Brain pericyte (primary cell): Measurements from ENCODE around the gene ASPG.
A peak's percentile ranks its signal among the peaks of the same experiment; 100 is the strongest.
"Not testable (repeated sequence)": the region's sequence is repeated elsewhere in the genome, so short reads cannot be mapped to it uniquely, and the experiment has no call there.

Experiments used
- DNase-seq: peaks from one replicate; pipeline ENCODE4 v3.0.0-alpha.2; 2012; ENCODE audit warnings: low read depth, low spot score

Gene ASPG

DNA sequence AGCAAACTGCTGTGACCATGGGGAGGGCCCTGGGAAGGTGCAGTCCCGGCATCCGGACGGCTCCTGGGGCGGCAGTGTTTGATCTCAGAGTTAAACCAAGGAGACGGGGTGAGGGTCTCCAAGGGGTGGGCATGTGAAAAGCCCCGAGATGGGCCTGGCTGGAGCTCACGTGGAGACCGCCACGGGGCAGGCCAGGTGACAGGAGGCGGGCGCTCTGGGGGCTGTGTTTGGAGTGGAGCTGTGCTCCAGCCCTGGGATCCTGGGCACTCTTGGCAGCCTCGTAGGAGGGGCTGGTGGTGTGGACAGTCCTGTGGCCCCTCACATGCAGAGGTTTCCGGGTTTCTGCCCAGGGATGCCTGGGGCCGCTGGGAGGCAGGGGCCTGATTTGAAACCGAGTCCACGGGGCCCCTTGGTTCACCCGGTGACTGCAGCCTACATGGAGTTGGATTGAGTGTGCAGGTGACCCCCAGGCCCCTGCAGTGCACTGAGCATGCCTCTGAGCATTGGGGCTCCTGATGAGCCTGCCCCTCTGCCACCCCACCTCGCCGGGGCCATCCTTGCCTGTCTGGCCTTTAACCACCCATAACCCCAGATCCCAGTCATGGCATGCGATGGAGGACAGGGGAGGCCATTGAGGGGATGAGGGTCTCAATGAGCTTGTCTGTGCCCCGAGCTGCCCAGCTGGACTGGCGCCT lies 61.3 kb downstream of the ASPG start:
- DNase-seq: no peak

DNA sequence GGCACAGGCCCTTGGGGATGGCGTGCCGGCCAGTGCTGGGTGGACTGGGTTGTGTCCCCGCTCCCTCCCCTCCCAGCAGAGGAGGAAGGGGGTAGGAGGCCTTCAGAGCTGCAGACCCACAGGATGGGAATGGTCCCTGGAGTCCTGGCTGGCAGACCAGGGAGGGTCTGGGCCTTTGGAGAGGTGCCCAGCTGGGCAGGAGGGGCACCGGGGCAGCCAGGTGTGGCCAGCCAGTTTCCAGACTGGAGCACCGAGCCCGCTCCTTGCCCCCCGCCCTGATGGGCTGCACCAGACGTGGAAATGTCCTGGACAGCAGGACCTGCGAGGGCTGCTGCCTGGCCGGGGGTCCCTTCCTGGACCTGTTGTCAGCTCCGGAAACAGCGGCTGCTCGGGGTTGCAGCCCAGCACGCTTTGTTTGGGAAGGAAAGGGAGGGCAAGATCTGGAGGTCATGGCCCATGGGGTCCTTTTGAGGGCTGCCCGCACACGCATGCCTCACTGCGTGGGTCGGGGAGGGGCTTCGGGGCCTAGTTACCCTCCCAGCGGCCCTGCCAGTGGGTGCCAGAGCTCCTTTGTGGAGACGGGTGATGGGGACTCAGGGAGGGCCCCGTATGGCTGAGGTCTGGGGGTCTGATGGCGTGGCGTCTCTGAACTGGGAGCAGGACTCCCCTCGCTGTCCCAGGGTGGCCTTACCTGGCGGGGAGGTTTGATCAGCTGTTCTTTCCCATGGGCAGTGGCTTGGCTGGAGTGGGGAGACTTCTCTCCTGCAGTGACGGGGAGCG lies 62.0 kb downstream of the ASPG start:
- DNase-seq: no peak

GRCh38 chr14:104148433-104149277 lies 63.2 kb downstream of the ASPG start:
- no peak for DNase-seq

- DNase-seq: no peak
Observed at GRCh38 chr14:104149278-104149595, 63.7 kb downstream of the ASPG start.

GRCh38 chr14:104149617-104150135 lies 64.2 kb downstream of the ASPG start:
- DNase-seq: peak; percentile 48

- DNase-seq: peak; percentile 27
Observed at GRCh38 chr14:104150136-104151025, 64.9 kb downstream of the ASPG start.

DNA sequence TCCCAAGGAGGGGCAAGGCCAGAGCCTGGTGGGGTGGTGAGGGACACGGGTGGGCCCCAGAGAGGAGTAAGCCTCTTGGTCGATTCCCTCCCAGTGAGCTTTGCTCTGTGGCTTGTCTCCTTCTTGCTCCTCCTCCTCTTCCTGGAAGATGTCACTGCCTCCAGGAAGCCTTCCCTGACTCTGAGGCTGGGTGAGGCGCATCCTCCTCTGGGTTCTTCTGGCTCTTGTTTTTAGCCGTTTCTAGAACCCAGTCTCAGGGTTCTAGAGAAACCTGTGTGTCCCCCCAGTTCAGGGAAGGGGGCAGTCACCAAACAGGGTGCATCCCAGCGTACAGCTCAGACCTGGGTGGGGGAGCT lies 65.5 kb downstream of the ASPG start:
- no peak for DNase-seq

DNA sequence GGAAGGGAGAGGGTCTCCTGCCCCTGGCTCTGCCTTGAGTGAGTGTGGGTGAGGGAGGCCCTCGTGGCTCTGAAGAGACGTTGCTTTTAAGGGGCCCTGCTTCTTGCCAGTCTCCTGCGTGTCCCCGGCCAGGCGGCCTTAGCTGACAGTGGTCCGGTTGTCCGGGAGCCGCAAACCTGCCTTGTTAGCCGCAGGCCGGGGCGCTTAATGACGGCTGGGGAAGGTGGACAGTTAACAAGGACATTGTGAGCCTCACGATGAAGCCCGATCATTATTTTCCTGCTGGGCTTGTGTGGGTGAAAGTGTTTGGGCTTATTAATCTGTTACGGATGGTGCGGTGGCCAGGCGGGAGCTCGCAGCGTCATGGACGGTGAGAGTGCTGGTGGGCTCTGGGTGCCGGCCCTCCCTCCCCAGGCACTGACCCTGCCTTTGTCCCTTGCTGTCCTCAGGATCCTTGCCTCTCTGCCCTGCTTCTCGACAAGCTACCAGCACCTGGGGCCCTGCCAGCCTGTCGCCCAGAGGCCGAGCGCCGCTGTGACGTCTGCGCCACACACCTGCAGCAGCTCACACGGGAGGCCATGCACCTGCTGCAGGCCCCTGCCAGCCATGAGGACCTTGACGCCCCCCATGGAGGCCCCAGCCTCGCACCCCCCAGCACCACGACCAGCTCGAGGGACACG lies 66.2 kb downstream of the ASPG start:
- DNase-seq: no peak

DNA sequence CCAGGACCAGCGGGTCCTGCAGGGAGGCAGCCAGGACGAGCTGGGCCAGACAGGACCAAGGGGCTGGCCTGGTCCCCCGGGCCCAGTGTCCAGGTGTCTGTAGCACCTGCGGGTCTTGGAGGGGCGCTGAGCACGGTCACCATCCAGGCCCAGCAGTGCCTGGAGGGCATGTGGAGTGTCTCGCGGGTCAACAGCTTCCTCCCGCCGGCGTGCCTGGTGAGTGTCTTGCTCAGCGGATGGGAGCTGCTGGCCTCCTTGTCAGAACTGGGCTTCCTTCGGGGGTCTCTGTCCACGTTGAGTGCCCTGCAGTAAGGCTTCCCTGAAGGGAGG lies 66.7 kb downstream of the ASPG start:
- no peak for DNase-seq

GRCh38 chr14:104152686-104153393 lies 67.3 kb downstream of the ASPG start:
- DNase-seq: no peak

GRCh38 chr14:104153394-104153755 lies 67.9 kb downstream of the ASPG start:
- not testable (repeated sequence) for DNase-seq

DNA sequence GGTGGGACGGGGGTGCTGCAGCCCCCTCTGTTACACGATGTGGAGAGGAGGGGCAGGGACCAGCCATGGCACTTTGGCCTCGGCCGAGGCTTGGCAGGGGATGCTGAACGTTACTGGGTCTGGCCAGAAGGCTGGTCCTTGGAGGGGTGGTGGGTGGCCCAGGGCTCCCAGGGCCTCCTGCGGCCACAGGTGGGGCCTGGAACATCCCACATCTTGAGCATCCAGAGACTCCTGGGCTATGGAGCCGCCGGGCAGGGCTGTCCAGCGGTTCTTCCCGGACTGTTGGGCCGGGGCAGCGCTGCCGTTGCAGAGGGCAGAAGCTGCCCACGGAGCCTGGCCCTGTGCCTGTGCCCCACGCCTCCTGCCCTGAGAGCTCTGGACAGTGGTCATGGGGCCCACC lies 68.7 kb downstream of the ASPG start:
- no peak for DNase-seq

DNA sequence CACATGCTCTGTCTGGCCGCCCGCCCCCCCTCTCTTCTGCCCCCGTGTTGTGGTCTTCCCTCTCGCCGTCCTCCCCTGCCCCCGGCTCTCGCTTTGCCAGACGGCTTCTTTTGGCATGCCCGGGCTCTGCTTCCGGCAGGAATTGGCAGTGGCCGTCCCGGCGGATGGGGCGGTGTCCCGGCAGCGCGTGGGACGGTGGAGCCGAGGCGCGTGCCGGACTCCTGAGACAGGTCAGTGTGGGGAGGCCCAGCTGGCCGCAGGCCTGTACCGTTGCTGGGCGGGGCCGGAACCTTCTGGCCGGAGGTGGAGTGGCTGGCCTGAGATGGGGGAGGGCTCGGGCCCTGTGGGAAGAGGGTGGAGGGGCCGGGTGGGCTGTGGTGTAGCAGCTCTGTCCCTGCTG lies 70.0 kb downstream of the ASPG start:
- no peak for DNase-seq

- DNase-seq: no peak
Observed at GRCh38 chr14:104156142-104156541, 70.6 kb downstream of the ASPG start.

DNA sequence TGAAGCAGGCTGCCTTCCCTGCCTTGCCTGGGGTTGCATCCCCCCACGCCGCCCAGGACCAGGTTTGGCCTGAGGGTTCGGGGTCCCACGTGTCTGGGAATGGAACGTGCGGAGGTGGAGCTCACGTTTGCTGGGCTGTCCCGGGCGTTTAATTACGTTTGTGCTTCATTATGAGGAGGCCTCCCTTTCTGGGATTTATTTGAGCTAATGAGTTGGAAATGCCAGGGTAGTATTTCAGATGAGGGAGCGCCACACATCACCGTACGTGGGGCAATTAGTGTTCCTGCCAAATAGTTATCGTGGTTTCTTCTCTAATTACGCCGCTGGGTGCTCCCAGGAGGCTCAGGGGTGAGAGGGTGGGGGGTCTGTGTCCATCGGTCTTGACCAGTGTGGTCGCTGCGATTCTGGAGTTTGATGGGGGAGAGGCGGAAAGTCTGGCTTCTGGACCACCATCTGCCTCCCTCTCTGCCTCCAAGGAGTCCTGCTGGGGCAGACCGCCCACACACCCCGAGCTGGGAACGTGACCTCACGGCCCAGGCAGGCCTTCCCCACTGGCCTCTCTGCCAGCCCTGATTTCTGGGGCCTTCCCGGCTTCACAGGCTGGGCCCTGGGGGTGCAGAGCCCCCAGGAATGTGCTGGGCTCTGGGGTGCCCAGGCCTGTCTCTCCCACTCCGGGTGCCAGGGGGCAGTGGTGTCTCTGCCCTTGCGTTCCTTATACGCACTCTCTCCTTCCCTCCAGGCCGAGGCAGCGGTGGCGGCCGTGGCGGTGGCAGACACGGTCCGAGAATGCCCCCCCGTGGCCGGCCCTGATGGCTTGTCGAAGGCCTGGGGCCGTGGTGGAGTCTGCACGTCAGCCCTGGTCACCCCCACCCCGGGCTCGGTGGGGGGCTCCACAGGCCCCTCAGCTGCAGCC lies 71.8 kb downstream of the ASPG start:
- DNase-seq: no peak

DNA sequence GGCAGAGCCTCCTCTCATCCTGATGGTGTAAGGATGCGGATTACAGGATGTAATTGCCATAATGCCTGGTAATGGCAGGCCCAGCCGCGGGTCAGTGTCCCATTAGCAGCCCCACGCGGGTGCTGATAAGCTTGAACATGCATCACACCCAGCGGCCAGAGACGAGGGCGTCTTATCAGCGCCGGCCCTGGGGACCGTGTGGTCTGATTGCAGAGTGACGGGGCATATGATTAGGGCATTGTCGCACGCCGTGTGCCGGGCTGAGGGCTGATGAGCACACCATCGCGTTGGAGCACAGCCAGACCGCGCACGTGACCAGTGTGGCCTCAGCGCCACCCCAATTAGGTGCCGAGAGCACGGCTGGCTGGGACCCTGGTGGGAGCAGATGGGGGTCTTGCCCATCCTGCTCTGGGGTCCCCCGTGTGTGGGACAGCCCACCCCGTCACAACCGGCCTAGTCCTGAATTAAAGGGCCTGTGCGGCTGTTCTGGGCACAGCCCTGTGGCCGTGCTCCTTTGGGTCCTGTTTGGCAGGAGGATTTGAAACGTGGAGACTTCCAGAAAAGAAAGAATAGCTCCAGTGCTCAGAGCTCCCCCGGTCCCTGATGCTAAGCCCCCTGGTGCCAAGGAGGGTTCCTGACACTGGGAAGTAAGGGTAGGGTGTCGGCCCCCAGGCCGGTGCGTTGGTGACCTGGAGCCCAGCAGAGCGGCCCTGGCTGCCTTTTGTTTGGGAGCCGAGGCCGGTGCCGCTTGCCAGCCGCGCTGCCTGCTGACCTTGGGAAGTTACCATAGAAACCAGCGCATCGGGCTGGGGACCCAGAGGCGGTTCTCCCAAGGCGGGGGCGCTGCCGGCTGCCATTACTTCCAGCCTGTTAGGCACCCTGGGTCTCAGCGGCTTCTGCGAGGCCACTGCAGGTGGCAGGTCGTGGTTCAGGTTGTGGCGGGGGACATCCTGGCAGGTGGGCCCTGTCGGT lies 73.6 kb downstream of the ASPG start:
- DNase-seq: no peak

GRCh38 chr14:104159990-104160389 lies 74.5 kb downstream of the ASPG start:
- no peak for DNase-seq
